GM23338 (cell line): ENCODE data around the gene CDIPT. TPM values are rescaled to one million over a fixed set of nuclear protein-coding genes. Genes with fewer than 3 reads are reported as not detected.

Source experiments
- ATAC-seq: fragments of 200-7000 bp; cut with Tn5 transposase; 3 replicates; pipeline ENCODE4 v1.9.1; 2020
- DNase-seq: peaks from one replicate; pipeline ENCODE4 v3.0.0-alpha.2; 2015; ENCODE audit warnings: low spot score
- H2AFZ ChIP-seq: fragments of 200-600 bp; sonication (generic); 2 replicates; pipeline ENCODE4 v1.8.0; 2016; ENCODE audit warnings: antibody characterized with exemption, mild to moderate bottlenecking, moderate library complexity
- H3F3A ChIP-seq: fragments of 200-600 bp; sonication (generic); replicated peaks from 2 replicates; pipeline ENCODE4 v1.8.0; 2017; ENCODE audit warnings: antibody characterized with exemption, mixed run types, low read depth
- H3K27ac ChIP-seq: fragments of 200-600 bp; sonication (generic); 2 replicates; pipeline ENCODE4 v1.6.1; 2016; ENCODE audit warnings: low read depth
- H3K27me3 ChIP-seq: fragments of 200-600 bp; sonication (generic); 2 replicates; pipeline ENCODE4 v1.8.0; 2016; ENCODE audit warnings: mild to moderate bottlenecking, mixed run types, moderate library complexity; ENCODE audit not compliant: insufficient read depth
- H3K36me3 ChIP-seq: fragments of 200-600 bp; sonication (generic); 2 replicates; pipeline ENCODE4 v1.8.0; 2016; ENCODE audit warnings: mild to moderate bottlenecking; ENCODE audit not compliant: insufficient read depth
- H3K4me1 ChIP-seq: fragments of 200-600 bp; sonication (generic); 2 replicates; pipeline ENCODE4 v1.8.0; 2016; ENCODE audit warnings: mild to moderate bottlenecking, moderate library complexity; ENCODE audit not compliant: insufficient read depth
- H3K4me2 ChIP-seq: fragments of 200-600 bp; sonication (generic); 2 replicates; pipeline ENCODE4 v1.7.1; 2017; ENCODE audit warnings: mixed run types
- H3K4me3 ChIP-seq: fragments of 200-600 bp; sonication (generic); 2 replicates; pipeline ENCODE4 v1.6.1; 2016; ENCODE audit warnings: mixed run types
- H3K79me2 ChIP-seq: fragments of 200-600 bp; sonication (generic); replicated peaks from 2 replicates; pipeline ENCODE4 v1.8.0; 2017; ENCODE audit warnings: mild to moderate bottlenecking; ENCODE audit not compliant: insufficient read depth
- H3K9me2 ChIP-seq: fragments of 200-600 bp; sonication (generic); 2 replicates; pipeline ENCODE4 v1.8.0; 2017; ENCODE audit not compliant: insufficient read depth
- H4K20me1 ChIP-seq: fragments of 200-600 bp; sonication (generic); replicated peaks from 2 replicates; pipeline ENCODE4 v1.8.0; 2017; ENCODE audit warnings: mild to moderate bottlenecking; ENCODE audit not compliant: insufficient read depth
- H3K27ac Mint-ChIP-seq: 2 replicates; pipeline ENCODE4 v1.8.0; 2020; ENCODE audit warnings: inconsistent platforms, mild to moderate bottlenecking, moderate library complexity, mixed read lengths
- H3K27me3 Mint-ChIP-seq: 3 replicates; pipeline ENCODE4 v1.8.0; 2022; ENCODE audit warnings: low read depth, mild to moderate bottlenecking, moderate library complexity, mixed read lengths, inconsistent platforms; ENCODE audit not compliant: insufficient read depth, poor library complexity
- H3K36me3 Mint-ChIP-seq: 3 replicates; pipeline ENCODE4 v1.8.0; 2021; ENCODE audit warnings: low read depth, mild to moderate bottlenecking, inconsistent platforms, moderate library complexity, mixed read lengths
- H3K4me1 Mint-ChIP-seq: 3 replicates; pipeline ENCODE4 v1.8.0; 2020; ENCODE audit warnings: mild to moderate bottlenecking, inconsistent platforms, mixed read lengths
- H3K4me3 Mint-ChIP-seq: 3 replicates; pipeline ENCODE4 v1.8.0; 2021; ENCODE audit warnings: moderate library complexity, mild to moderate bottlenecking, inconsistent platforms, mixed read lengths
- H3K9me3 Mint-ChIP-seq: 3 replicates; pipeline ENCODE4 v1.8.0; 2020; ENCODE audit warnings: moderate library complexity, mild to moderate bottlenecking, inconsistent platforms, mixed read lengths
- CREB1 ChIP-seq: fragments of 250-450 bp; sonication (Bioruptor Pico); IDR thresholded peaks from 2 replicates; pipeline ENCODE4 v1.5.0; 2020; ENCODE audit warnings: low read depth, mild to moderate bottlenecking, moderate library complexity
- EZH2 ChIP-seq: fragments of 200-600 bp; sonication (generic); IDR thresholded peaks from one replicate; pipeline ENCODE4 v1.8.0; 2017; ENCODE audit warnings: antibody characterized with exemption, mild to moderate bottlenecking, low read depth; ENCODE audit not compliant: unreplicated experiment
- STAT1 ChIP-seq: IDR thresholded peaks from one replicate; pipeline ENCODE4 v1.6.1; 2016; ENCODE audit warnings: antibody characterized with exemption; ENCODE audit not compliant: unreplicated experiment
- ZNF114 ChIP-seq: fragments of 250-450 bp; sonication (Bioruptor Pico); IDR thresholded peaks from 2 replicates; pipeline ENCODE4 v1.5.0; 2020; ENCODE audit warnings: mild to moderate bottlenecking, moderate library complexity
- ZNF331 ChIP-seq: fragments of 250-450 bp; sonication (Bioruptor Pico); IDR thresholded peaks from 2 replicates; pipeline ENCODE4 v1.5.0; 2020; ENCODE audit warnings: low read depth, mild to moderate bottlenecking, moderate library complexity
- polyA plus RNA-seq: library from polyadenylated mRNA; unstranded; fragments of >200 nt; fragmentation: Nextera tagmentation; extraction: Ambion mirVana; gene quantifications from 2 replicates; pipeline ENCODE4 v1.2.1, GENCODE V29; 2016
- total RNA-seq: library from RNA; depleted of rRNA; stranded (reverse); fragments of >200 nt; shearing (Covaris generic); gene quantifications from 2 replicates; pipeline ENCODE4 v1.2.3, GENCODE V29; 2014
- TF ChIP-seq, protein P1 (sequence below), 2 experiments: fragments of 200-600 bp in 1 of 2; sonication (generic) in 1 of 2; conservative IDR thresholded peaks; 2 replicates each; pipeline versions ENCODE4 v1.5.1 to v1.6.1; 2016 to 2017; ENCODE audit warnings: antibody characterized with exemption in 2 of 2, low read depth in 2 of 2, mild to moderate bottlenecking in 2 of 2, moderate library complexity in 1 of 2

The CDIPT gene
- total and polyA plus RNA-seq, 2 experiments from 2014 or later = 36.2 to 78.1 TPM

DNA sequence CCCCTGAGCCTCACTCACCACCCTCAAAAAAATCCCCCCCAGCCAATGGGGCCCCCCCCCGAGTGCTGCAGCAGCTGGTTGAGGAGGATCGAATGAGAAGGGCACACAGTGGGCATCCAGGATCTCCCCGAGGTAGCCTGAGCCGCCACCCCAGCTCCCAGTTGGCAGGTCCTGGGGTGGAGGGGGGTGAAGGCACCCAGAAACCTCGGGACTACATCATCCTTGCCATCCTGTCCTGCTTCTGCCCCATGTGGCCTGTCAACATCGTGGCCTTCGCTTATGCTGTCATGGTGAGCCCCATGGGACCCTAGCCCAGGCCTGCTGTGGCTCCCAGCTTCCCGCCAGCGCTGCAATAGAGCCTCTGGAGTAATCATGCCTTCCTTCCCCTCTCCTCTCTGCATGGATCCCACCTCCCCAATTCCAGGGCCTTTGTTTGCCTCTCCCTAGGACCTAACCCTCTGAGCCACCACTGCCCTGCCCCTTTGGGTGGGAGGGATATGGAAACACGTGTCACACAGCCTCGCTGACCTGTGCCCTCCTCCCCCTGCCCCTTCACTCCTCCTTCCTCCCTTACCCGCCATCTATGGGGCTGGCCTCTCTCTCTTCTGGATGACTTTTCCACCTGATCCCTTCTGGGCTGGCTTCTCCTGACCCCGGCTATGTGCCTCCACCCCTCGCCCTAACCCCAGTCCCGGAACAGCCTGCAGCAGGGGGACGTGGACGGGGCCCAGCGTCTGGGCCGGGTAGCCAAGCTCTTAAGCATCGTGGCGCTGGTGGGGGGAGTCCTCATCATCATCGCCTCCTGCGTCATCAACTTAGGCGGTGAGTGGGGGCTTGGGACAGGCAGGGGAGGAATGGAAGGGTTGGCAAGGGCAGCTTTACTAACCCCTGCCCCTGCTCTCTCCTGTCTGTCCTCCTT, 49.1 kb downstream of the CDIPT start:
- Histone ChIP-seq H2AFZ (no peak overlapping the region), H3K4me2 (peak overlapping the region; percentile 98), H4K20me1 (peaks cover 6% of the 10 kb centered on the region; the same call in 1 of the 2 replicates), H3K36me3 (peaks cover 11% of the 10 kb centered on the region), H3K4me3 (peak overlapping the region; percentile 100), H3K4me1 (peaks cover 66% of the 10 kb centered on the region), H3K27me3 (no peaks in the 10 kb centered on the region), H3K79me2 (peaks cover 26% of the 10 kb centered on the region), H3F3A (peaks cover 38% of the 10 kb centered on the region), H3K27ac (no peak overlapping the region), H3K9me2 (no peaks in the 10 kb centered on the region)
- DNase-seq = no peak
- H3K4me1 Mint-ChIP-seq = peaks cover 56% of the 10 kb centered on the region
- TF ChIP-seq CREB1 (CRISPR knock-in tag) = no peak
- no peak for TF ChIP-seq STAT1
- no peak for TF ChIP-seq ZNF114 (CRISPR knock-in tag)
- ATAC-seq = no peak
- H3K4me3 Mint-ChIP-seq = peak overlapping the region; percentile 96
- peaks cover 34% of the 10 kb centered on the region for H3K36me3 Mint-ChIP-seq
- peaks cover 4% of the 10 kb centered on the region; the same call in 2 of the 3 replicates for H3K9me3 Mint-ChIP-seq
- H3K27ac Mint-ChIP-seq = peak overlapping the region; percentile 70
- H3K27me3 Mint-ChIP-seq = peaks cover 37% of the 10 kb centered on the region

DNA sequence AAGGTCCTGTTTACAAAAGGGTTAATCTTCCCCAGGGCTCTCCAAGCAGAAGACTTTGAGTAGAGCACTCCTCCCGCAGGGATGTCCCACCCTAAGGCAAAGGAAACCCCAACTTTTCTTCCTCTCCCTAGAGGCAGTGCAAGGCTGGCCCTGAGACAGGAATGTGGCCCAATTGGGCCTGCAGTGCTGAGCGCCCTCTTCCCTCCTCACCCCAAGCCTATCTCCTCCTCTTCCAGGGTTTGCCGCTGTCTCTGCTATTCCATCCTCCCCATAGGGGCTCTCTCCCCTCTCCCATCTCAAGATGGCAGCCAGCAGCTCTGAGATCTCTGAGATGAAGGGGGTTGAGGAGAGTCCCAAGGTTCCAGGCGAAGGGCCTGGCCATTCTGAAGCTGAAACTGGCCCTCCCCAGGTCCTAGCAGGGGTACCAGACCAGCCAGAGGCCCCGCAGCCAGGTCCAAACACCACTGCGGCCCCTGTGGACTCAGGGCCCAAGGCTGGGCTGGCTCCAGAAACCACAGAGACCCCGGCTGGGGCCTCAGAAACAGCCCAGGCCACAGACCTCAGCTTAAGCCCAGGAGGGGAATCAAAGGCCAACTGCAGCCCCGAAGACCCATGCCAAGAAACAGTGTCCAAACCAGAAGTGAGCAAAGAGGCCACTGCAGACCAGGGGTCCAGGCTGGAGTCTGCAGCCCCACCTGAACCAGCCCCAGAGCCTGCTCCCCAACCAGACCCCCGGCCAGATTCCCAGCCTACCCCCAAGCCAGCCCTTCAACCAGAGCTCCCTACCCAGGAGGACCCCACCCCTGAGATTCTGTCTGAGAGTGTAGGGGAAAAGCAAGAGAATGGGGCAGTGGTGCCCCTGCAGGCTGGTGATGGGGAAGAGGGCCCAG, 50.0 kb downstream of the CDIPT start:
- Histone ChIP-seq H3K79me2 (peaks cover 29% of the 10 kb centered on the region), H2AFZ (no peak overlapping the region; the same call in 1 of the 2 replicates), H4K20me1 (peaks cover 14% of the 10 kb centered on the region; the same call in 1 of the 2 replicates), H3K36me3 (peaks cover 11% of the 10 kb centered on the region), H3F3A (peaks cover 38% of the 10 kb centered on the region), H3K4me2 (peak overlapping the region; percentile 98), H3K9me2 (no peaks in the 10 kb centered on the region), H3K27ac (no peak overlapping the region), H3K4me3 (peak overlapping the region; percentile 100), H3K27me3 (no peaks in the 10 kb centered on the region), H3K4me1 (peaks cover 67% of the 10 kb centered on the region)
- H3K27ac Mint-ChIP-seq = no peak overlapping the region
- no peak for TF ChIP-seq ZNF114 (CRISPR knock-in tag)
- no peak for TF ChIP-seq EZH2
- TF ChIP-seq, protein P1, sequence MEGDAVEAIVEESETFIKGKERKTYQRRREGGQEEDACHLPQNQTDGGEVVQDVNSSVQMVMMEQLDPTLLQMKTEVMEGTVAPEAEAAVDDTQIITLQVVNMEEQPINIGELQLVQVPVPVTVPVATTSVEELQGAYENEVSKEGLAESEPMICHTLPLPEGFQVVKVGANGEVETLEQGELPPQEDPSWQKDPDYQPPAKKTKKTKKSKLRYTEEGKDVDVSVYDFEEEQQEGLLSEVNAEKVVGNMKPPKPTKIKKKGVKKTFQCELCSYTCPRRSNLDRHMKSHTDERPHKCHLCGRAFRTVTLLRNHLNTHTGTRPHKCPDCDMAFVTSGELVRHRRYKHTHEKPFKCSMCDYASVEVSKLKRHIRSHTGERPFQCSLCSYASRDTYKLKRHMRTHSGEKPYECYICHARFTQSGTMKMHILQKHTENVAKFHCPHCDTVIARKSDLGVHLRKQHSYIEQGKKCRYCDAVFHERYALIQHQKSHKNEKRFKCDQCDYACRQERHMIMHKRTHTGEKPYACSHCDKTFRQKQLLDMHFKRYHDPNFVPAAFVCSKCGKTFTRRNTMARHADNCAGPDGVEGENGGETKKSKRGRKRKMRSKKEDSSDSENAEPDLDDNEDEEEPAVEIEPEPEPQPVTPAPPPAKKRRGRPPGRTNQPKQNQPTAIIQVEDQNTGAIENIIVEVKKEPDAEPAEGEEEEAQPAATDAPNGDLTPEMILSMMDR (conservative IDR thresholded peaks at IDR 0.05; ENCODE audit: low read depth in 2 of 2) = no peak
- no peak for TF ChIP-seq ZNF331 (CRISPR knock-in tag)
- TF ChIP-seq CREB1 (CRISPR knock-in tag) = no peak
- DNase-seq (no peak), ATAC-seq (no peak)
- peaks cover 56% of the 10 kb centered on the region for H3K4me1 Mint-ChIP-seq
- H3K27me3 Mint-ChIP-seq = peaks cover 44% of the 10 kb centered on the region
- peak overlapping the region; percentile 86 for H3K4me3 Mint-ChIP-seq
- H3K36me3 Mint-ChIP-seq = peaks cover 34% of the 10 kb centered on the region
- peaks cover 8% of the 10 kb centered on the region for H3K9me3 Mint-ChIP-seq
